PC-9 (cell line): ENCODE results near the gene ZNF346.

Experiments used
- CTCF ChIP-seq: fragments of 200-600 bp; sonication (generic); conservative IDR thresholded peaks from 2 replicates; pipeline ENCODE4 v1.6.1; 2017; ENCODE audit warnings: mixed run types, antibody characterized with exemption, mild to moderate bottlenecking, moderate library complexity
- EZH2 ChIP-seq: fragments of 200-600 bp; sonication (generic); IDR thresholded peaks from 2 replicates; pipeline ENCODE4 v1.8.0; 2017; ENCODE audit warnings: antibody characterized with exemption, low read depth

- TF ChIP-seq CTCF (no peak), EZH2 (no peak)
Measured at GRCh38 chr5:177112589-177113220, 90.2 kb downstream of the ZNF346 start.
